Karpas-422 (cell line): ENCODE results near the gene FRY. TPM values are rescaled to one million over a fixed set of nuclear protein-coding genes. Genes with fewer than 3 reads are reported as not detected.

Experiments used
- DNase-seq: peaks from one replicate; pipeline ENCODE4 v3.0.0-alpha.2; 2015
- H2AFZ ChIP-seq: fragments of 200-600 bp; sonication (generic); 2 replicates; pipeline ENCODE4 v1.6.1; 2014; ENCODE audit warnings: antibody characterized with exemption, low read length, mixed read lengths
- H3K27ac ChIP-seq: fragments of 200-600 bp; sonication (generic); 2 replicates; pipeline ENCODE4 v1.5.1; 2014; ENCODE audit warnings: mild to moderate bottlenecking, low read length, moderate library complexity
- H3K27me3 ChIP-seq: fragments of 200-600 bp; sonication (generic); 2 replicates; pipeline ENCODE4 v1.6.1; 2014; ENCODE audit warnings: low read length, mixed read lengths
- H3K36me3 ChIP-seq: fragments of 200-600 bp; sonication (generic); 2 replicates; pipeline ENCODE4 v1.6.1; 2014; ENCODE audit warnings: low read length, mixed read lengths; ENCODE audit not compliant: insufficient read depth
- H3K4me1 ChIP-seq: fragments of 200-600 bp; sonication (generic); 2 replicates; pipeline ENCODE4 v1.6.1; 2014; ENCODE audit warnings: mild to moderate bottlenecking, low read length, mixed read lengths
- H3K4me2 ChIP-seq: fragments of 200-600 bp; sonication (generic); 2 replicates; pipeline ENCODE4 v1.6.1; 2014; ENCODE audit warnings: low read length, low read depth, mild to moderate bottlenecking; ENCODE audit not compliant: poor library complexity, severe bottlenecking
- H3K4me3 ChIP-seq: fragments of 200-600 bp; sonication (generic); 2 replicates; pipeline ENCODE4 v1.5.1; 2014; ENCODE audit warnings: mild to moderate bottlenecking, antibody characterized with exemption, low read length, mixed read lengths
- H3K79me2 ChIP-seq: fragments of 200-600 bp; sonication (generic); 2 replicates; pipeline ENCODE4 v1.6.1; 2014; ENCODE audit warnings: mild to moderate bottlenecking, low read length, mixed read lengths
- H3K9ac ChIP-seq: fragments of 200-600 bp; sonication (generic); 2 replicates; pipeline ENCODE4 v1.6.0; 2014; ENCODE audit warnings: low read length
- H3K9me2 ChIP-seq: fragments of 200-600 bp; sonication (generic), shearing (Covaris generic); replicated peaks from 2 replicates; pipeline ENCODE4 v1.6.0; 2014; ENCODE audit warnings: mild to moderate bottlenecking, low read length, moderate library complexity; ENCODE audit not compliant: insufficient read depth
- H3K9me3 ChIP-seq: fragments of 300-700, 200-600 bp; sonication (generic); 2 replicates; pipeline ENCODE4 v1.6.1; 2014; ENCODE audit warnings: low read length, mixed read lengths
- H4K20me1 ChIP-seq: fragments of 200-600 bp; sonication (generic); 2 replicates; pipeline ENCODE4 v1.6.1; 2014; ENCODE audit warnings: mild to moderate bottlenecking, antibody characterized with exemption, low read length, low read depth; ENCODE audit not compliant: insufficient read depth
- total RNA-seq: library from RNA; depleted of rRNA; stranded (reverse); fragments of >200 nt; shearing (Covaris generic); gene quantifications from 2 replicates; pipeline ENCODE4 v1.2.3, GENCODE V29; 2014; ENCODE audit warnings: low replicate concordance

FRY gene
- total RNA-seq, 1 experiment from 2014 or later, result 1.6 TPM

DNA sequence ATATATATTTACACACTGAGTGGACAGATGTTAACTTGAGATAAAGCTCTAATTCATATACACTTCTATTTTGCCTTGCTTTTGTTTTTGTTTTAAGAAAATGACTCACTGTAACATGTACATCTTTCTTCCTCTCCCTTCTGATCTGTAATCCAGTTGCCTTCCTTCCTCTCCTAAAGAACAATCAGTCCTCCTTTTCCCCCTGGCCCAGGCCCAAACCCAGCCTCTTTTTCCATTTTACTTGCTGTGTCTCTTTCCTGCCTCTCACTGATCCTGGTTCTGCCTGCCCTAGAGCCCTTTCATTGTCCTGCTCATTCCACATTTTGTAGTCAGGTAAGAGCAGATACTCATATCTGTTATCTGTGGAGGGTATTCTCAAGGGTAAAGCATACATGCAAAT is 232.8 kb downstream of the FRY start:
- H3K36me3 ChIP-seq, result no peaks in the 10 kb centered on the region
- H2AFZ ChIP-seq, result no peak overlapping the region
- peak; percentile 1 for DNase-seq
- no peaks in the 10 kb centered on the region for H3K4me1 ChIP-seq
- no peaks in the 10 kb centered on the region for H3K79me2 ChIP-seq
- H4K20me1 ChIP-seq, result no peaks in the 10 kb centered on the region
- no peak overlapping the region for H3K27ac ChIP-seq
- H3K27me3 ChIP-seq, result no peaks in the 10 kb centered on the region
- no peak overlapping the region for H3K4me3 ChIP-seq
- H3K9me3 ChIP-seq, result no peaks in the 10 kb centered on the region
- H3K9me2 ChIP-seq, result no peaks in the 10 kb centered on the region
- no peak overlapping the region for H3K4me2 ChIP-seq
- H3K9ac ChIP-seq, result no peak overlapping the region

- Histone ChIP-seq H3K4me2 (no peak overlapping the region), H3K27ac (no peak overlapping the region), H3K36me3 (no peaks in the 10 kb centered on the region), H3K9me2 (no peaks in the 10 kb centered on the region), H4K20me1 (no peaks in the 10 kb centered on the region), H3K4me3 (no peak overlapping the region), H3K9me3 (no peaks in the 10 kb centered on the region), H3K79me2 (no peaks in the 10 kb centered on the region), H2AFZ (no peak overlapping the region), H3K27me3 (no peaks in the 10 kb centered on the region), H3K9ac (no peak overlapping the region), H3K4me1 (no peaks in the 10 kb centered on the region)
- no peak for DNase-seq
Measured at GRCh38 chr13:32265726-32266125, 234.2 kb downstream of the FRY start.

GRCh38 chr13:32266130-32266529 is 234.6 kb downstream of the FRY start:
- no peak for DNase-seq
- no peaks in the 10 kb centered on the region for H3K4me1 ChIP-seq
- no peak overlapping the region for H3K9ac ChIP-seq
- H3K9me2 ChIP-seq, result no peaks in the 10 kb centered on the region
- no peak overlapping the region for H2AFZ ChIP-seq
- no peak overlapping the region for H3K4me2 ChIP-seq
- H4K20me1 ChIP-seq, result no peaks in the 10 kb centered on the region
- no peak overlapping the region for H3K4me3 ChIP-seq
- no peaks in the 10 kb centered on the region for H3K79me2 ChIP-seq
- H3K27ac ChIP-seq, result no peak overlapping the region
- H3K9me3 ChIP-seq, result no peaks in the 10 kb centered on the region
- H3K36me3 ChIP-seq, result no peaks in the 10 kb centered on the region
- H3K27me3 ChIP-seq, result no peaks in the 10 kb centered on the region

- Histone ChIP-seq H3K4me3 (no peak overlapping the region), H3K4me1 (no peaks in the 10 kb centered on the region), H4K20me1 (no peaks in the 10 kb centered on the region), H3K9me2 (no peaks in the 10 kb centered on the region), H3K36me3 (no peaks in the 10 kb centered on the region), H3K9ac (no peak overlapping the region), H3K4me2 (no peak overlapping the region), H3K27me3 (no peaks in the 10 kb centered on the region), H3K27ac (no peak overlapping the region), H2AFZ (no peak overlapping the region), H3K9me3 (no peaks in the 10 kb centered on the region), H3K79me2 (no peaks in the 10 kb centered on the region)
- peak; percentile 82 for DNase-seq
Measured at GRCh38 chr13:32267836-32268439, 236.4 kb downstream of the FRY start.

GRCh38 chr13:32272021-32272683 is 240.6 kb downstream of the FRY start:
- no peaks in the 10 kb centered on the region for H3K79me2 ChIP-seq
- no peaks in the 10 kb centered on the region for H3K27me3 ChIP-seq
- no peaks in the 10 kb centered on the region for H3K36me3 ChIP-seq
- H3K4me1 ChIP-seq, result no peaks in the 10 kb centered on the region
- H4K20me1 ChIP-seq, result no peaks in the 10 kb centered on the region
- no peak overlapping the region for H3K9ac ChIP-seq
- H3K4me2 ChIP-seq, result no peak overlapping the region
- no peaks in the 10 kb centered on the region for H3K9me3 ChIP-seq
- no peak for DNase-seq
- no peak overlapping the region for H3K4me3 ChIP-seq
- no peaks in the 10 kb centered on the region for H3K9me2 ChIP-seq
- no peak overlapping the region for H3K27ac ChIP-seq
- no peak overlapping the region for H2AFZ ChIP-seq

DNA sequence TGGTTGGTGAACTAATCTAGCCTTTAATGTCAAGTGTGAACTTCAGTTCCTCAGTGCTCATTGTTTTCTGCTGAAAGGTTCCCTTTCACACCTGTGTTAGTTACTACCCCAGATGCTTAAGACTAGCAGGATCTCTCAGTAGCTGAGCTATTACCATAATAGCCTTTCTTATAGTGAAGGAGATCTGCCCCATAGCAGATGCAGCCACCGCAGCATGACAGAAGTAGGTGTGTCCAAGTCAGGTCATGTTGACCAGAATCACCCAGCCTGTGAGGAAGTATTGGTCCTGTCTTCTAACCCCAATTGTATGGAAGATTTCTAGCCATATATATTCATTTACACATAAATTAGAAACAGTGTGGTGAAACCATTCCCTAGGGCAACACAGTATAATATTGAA is 246.3 kb downstream of the FRY start:
- Histone ChIP-seq H4K20me1 (no peaks in the 10 kb centered on the region), H3K4me1 (no peaks in the 10 kb centered on the region), H2AFZ (no peak overlapping the region), H3K27me3 (no peaks in the 10 kb centered on the region), H3K36me3 (no peaks in the 10 kb centered on the region), H3K9ac (no peak overlapping the region), H3K9me3 (no peaks in the 10 kb centered on the region), H3K4me2 (no peak overlapping the region), H3K4me3 (no peak overlapping the region), H3K27ac (no peak overlapping the region), H3K79me2 (no peaks in the 10 kb centered on the region), H3K9me2 (no peaks in the 10 kb centered on the region)
- peak; percentile 22 for DNase-seq

DNA sequence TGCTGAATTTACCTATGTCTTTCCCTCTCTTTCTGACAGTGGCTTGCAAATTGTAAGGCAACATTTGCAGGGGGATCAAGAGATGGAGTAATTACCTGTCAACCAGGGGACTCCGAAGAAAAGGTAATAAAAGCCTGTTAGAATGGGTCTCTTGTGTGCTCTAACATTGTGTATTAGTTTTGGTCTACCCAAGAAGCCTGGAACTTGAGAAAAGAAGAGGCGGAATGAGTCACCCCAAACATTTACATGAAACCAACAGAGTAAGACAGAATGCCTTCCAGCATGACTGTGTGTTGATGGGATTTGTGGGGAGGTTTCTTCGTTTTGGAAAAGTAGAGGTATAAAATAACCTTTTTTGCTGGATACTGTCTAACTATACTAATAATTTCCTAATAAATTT is 246.9 kb downstream of the FRY start:
- no peaks in the 10 kb centered on the region for H4K20me1 ChIP-seq

GRCh38 chr13:32281096-32281495 is 249.5 kb downstream of the FRY start:
- Histone ChIP-seq H3K4me2 (no peak overlapping the region), H2AFZ (no peak overlapping the region), H3K27ac (no peak overlapping the region), H3K9me3 (no peaks in the 10 kb centered on the region), H3K79me2 (no peaks in the 10 kb centered on the region), H3K36me3 (no peaks in the 10 kb centered on the region), H3K4me1 (no peaks in the 10 kb centered on the region), H3K27me3 (no peaks in the 10 kb centered on the region), H3K9ac (no peak overlapping the region), H4K20me1 (no peaks in the 10 kb centered on the region), H3K4me3 (no peak overlapping the region), H3K9me2 (no peaks in the 10 kb centered on the region)
- DNase-seq, result no peak

More for the DNA sequence above, 246.9 kb downstream of the FRY start:
- Histone ChIP-seq H3K9ac (no peak overlapping the region), H3K9me3 (no peaks in the 10 kb centered on the region), H3K79me2 (no peaks in the 10 kb centered on the region), H3K4me1 (no peaks in the 10 kb centered on the region), H3K4me2 (no peak overlapping the region), H3K36me3 (no peaks in the 10 kb centered on the region), H3K4me3 (no peak overlapping the region), H3K27ac (no peak overlapping the region), H3K9me2 (no peaks in the 10 kb centered on the region), H2AFZ (no peak overlapping the region), H3K27me3 (no peaks in the 10 kb centered on the region)
- peak; percentile 33 for DNase-seq
